Neural cell (in vitro differentiated cells): Measurements from ENCODE around the gene UMODL1. TPM values are rescaled to one million over a fixed set of nuclear protein-coding genes. Genes with fewer than 3 reads are reported as not detected.

Experiments
- H2AFZ ChIP-seq: fragments of 200-600, 300-800 bp; sonication (generic), shearing (Covaris generic); 2 replicates; pipeline ENCODE4 v1.6.0; 2014; ENCODE audit warnings: low read depth, mild to moderate bottlenecking, antibody characterized with exemption, low read length, moderate library complexity
- H3F3A ChIP-seq: fragments of 200-600 bp; shearing (Covaris generic); 2 replicates; pipeline ENCODE4 v1.6.1; 2016; ENCODE audit warnings: mild to moderate bottlenecking, moderate library complexity, mixed read lengths, antibody characterized with exemption, low read length; ENCODE audit not compliant: insufficient read depth, poor library complexity, severe bottlenecking
- H3K27ac ChIP-seq: fragments of 200-600, 300-800 bp; sonication (generic), shearing (Covaris generic); 2 replicates; pipeline ENCODE4 v1.5.1; 2014; ENCODE audit warnings: mild to moderate bottlenecking, low read length, moderate library complexity
- H3K27me3 ChIP-seq: fragments of 300-800, 200-600 bp; sonication (generic), shearing (Covaris generic); 2 replicates; pipeline ENCODE4 v1.6.0; 2014; ENCODE audit warnings: mild to moderate bottlenecking, low read depth, low read length, moderate library complexity; ENCODE audit not compliant: insufficient read depth
- H3K36me3 ChIP-seq: fragments of 300-800, 200-600 bp; sonication (generic), shearing (Covaris generic); 2 replicates; pipeline ENCODE4 v1.5.1; 2014; ENCODE audit warnings: mild to moderate bottlenecking, antibody characterized with exemption, low read length, moderate library complexity; ENCODE audit not compliant: insufficient read depth
- H3K4me2 ChIP-seq: fragments of 300-800, 200-600 bp; sonication (generic), shearing (Covaris generic); 2 replicates; pipeline ENCODE4 v1.6.0; 2014; ENCODE audit warnings: mild to moderate bottlenecking, low read length
- H3K4me3 ChIP-seq: fragments of 300-800, 200-600 bp; sonication (generic), shearing (Covaris generic); 2 replicates; pipeline ENCODE4 v1.5.1; 2014; ENCODE audit warnings: mild to moderate bottlenecking, low read length, moderate library complexity
- H3K79me2 ChIP-seq: fragments of 200-600 bp; shearing (Covaris generic); replicated peaks from 2 replicates; pipeline ENCODE4 v1.6.0; 2014; ENCODE audit warnings: mild to moderate bottlenecking, low read length, moderate library complexity; ENCODE audit not compliant: insufficient read depth
- H3K9ac ChIP-seq: fragments of 300-800, 200-600 bp; sonication (generic), shearing (Covaris generic); 2 replicates; pipeline ENCODE4 v1.6.1; 2016; ENCODE audit warnings: mild to moderate bottlenecking, low read length, mixed read lengths
- H3K9me2 ChIP-seq: fragments of 200-600 bp; shearing (Covaris generic); 2 replicates; pipeline ENCODE4 v1.6.1; 2016; ENCODE audit warnings: mild to moderate bottlenecking, low read length, mixed read lengths; ENCODE audit not compliant: insufficient read depth
- H3K9me3 ChIP-seq: fragments of 200-600, 300-800 bp; sonication (generic), shearing (Covaris generic); 2 replicates; pipeline ENCODE4 v1.6.1; 2016; ENCODE audit warnings: mild to moderate bottlenecking, mixed run types, low read length, moderate library complexity, mixed read lengths
- H4K20me1 ChIP-seq: fragments of 200-600 bp; shearing (Covaris generic); 2 replicates; pipeline ENCODE4 v1.6.1; 2016; ENCODE audit warnings: mild to moderate bottlenecking, mixed run types; ENCODE audit not compliant: insufficient read depth
- CTCF ChIP-seq: fragments of 450-650 bp; IDR thresholded peaks from 2 replicates; pipeline ENCODE4 v1.5.1; 2014; ENCODE audit warnings: antibody characterized with exemption, mild to moderate bottlenecking, moderate library complexity; ENCODE audit not compliant: poor library complexity, severe bottlenecking
- EP300 ChIP-seq: fragments of 450-650 bp; conservative IDR thresholded peaks from 2 replicates; pipeline ENCODE4 v1.6.1; 2014; ENCODE audit warnings: antibody characterized with exemption, mild to moderate bottlenecking, moderate library complexity; ENCODE audit not compliant: poor library complexity, severe bottlenecking
- EZH2 ChIP-seq: fragments of 200-600, 300-800 bp; shearing (Covaris generic), sonication (generic); IDR thresholded peaks from 2 replicates; pipeline ENCODE4 v1.6.1; 2014; ENCODE audit warnings: antibody characterized with exemption, low read length, borderline replicate concordance, mild to moderate bottlenecking; ENCODE audit not compliant: insufficient read depth, poor library complexity, severe bottlenecking
- MXI1 ChIP-seq: fragments of 450-650 bp; conservative IDR thresholded peaks from 2 replicates; pipeline ENCODE4 v1.6.1; 2014; ENCODE audit warnings: antibody characterized with exemption, mild to moderate bottlenecking; ENCODE audit not compliant: poor library complexity, severe bottlenecking
- POLR2AphosphoS5 ChIP-seq: IDR thresholded peaks from 2 replicates; pipeline ENCODE4 v1.6.1; 2012
- RAD21 ChIP-seq: fragments of 450-650 bp; conservative IDR thresholded peaks from 2 replicates; pipeline ENCODE4 v1.6.1; 2014; ENCODE audit warnings: antibody characterized with exemption, mild to moderate bottlenecking, moderate library complexity
- REST ChIP-seq: IDR thresholded peaks from 2 replicates; pipeline ENCODE4 v1.6.1; 2012; ENCODE audit warnings: borderline replicate concordance
- SMC3 ChIP-seq: fragments of 450-650 bp; conservative IDR thresholded peaks from 2 replicates; pipeline ENCODE4 v1.6.1; 2014; ENCODE audit warnings: antibody characterized with exemption, mild to moderate bottlenecking, moderate library complexity; ENCODE audit not compliant: poor library complexity
- TAF1 ChIP-seq: IDR thresholded peaks from 2 replicates; pipeline ENCODE4 v1.6.1; 2012; ENCODE audit warnings: low read depth
- polyA plus RNA-seq: library from polyadenylated mRNA; depleted of rRNA; stranded (reverse); fragments of >200 nt; gene quantifications from 2 replicates; pipeline ENCODE4 v1.2.3, GENCODE V29; 2014

The UMODL1 gene
- polyA plus RNA-seq, 1 donor from 2014 or later, result 0.11 TPM

- Histone ChIP-seq H2AFZ (no peak overlapping the region), H3F3A (no peaks in the 10 kb centered on the region), H3K4me2 (no peak overlapping the region), H3K27ac (no peak overlapping the region), H3K36me3 (no peaks in the 10 kb centered on the region), H3K27me3 (no peaks in the 10 kb centered on the region), H3K9me3 (no peaks in the 10 kb centered on the region), H3K79me2 (no peaks in the 10 kb centered on the region), H3K9ac (no peak overlapping the region), H4K20me1 (no peaks in the 10 kb centered on the region), H3K9me2 (no peaks in the 10 kb centered on the region), H3K4me3 (no peak overlapping the region)
- no peak for TF ChIP-seq CTCF
- TF ChIP-seq MXI1, result no peak
- TF ChIP-seq EP300, result no peak
Measured at GRCh38 chr21:42111811-42112210, 40.7 kb downstream of the UMODL1 start.

GRCh38 chr21:42112238-42112637 is 41.1 kb downstream of the UMODL1 start:
- Histone ChIP-seq H3K27ac (peak overlapping the region; percentile 72), H3K4me2 (no peak overlapping the region), H3F3A (no peaks in the 10 kb centered on the region), H3K36me3 (no peaks in the 10 kb centered on the region), H3K9ac (peak overlapping the region; percentile 27), H3K9me2 (no peaks in the 10 kb centered on the region), H2AFZ (no peak overlapping the region), H3K4me3 (peak overlapping the region; percentile 21), H3K27me3 (no peaks in the 10 kb centered on the region), H3K9me3 (no peaks in the 10 kb centered on the region), H4K20me1 (no peaks in the 10 kb centered on the region), H3K79me2 (no peaks in the 10 kb centered on the region)
- TF ChIP-seq EZH2 (no peak), EP300 (no peak), POLR2AphosphoS5 (no peak), RAD21 (no peak), REST (no peak), SMC3 (no peak)

GRCh38 chr21:42112857-42113256 is 41.7 kb downstream of the UMODL1 start:
- Histone ChIP-seq H3K79me2 (no peaks in the 10 kb centered on the region), H4K20me1 (no peaks in the 10 kb centered on the region), H3K9ac (peak overlapping the region; percentile 27), H3K9me3 (no peaks in the 10 kb centered on the region), H3K9me2 (no peaks in the 10 kb centered on the region), H3F3A (no peaks in the 10 kb centered on the region), H3K4me3 (peak overlapping the region; percentile 21), H2AFZ (no peak overlapping the region), H3K36me3 (no peaks in the 10 kb centered on the region), H3K27ac (peak overlapping the region; percentile 72), H3K27me3 (no peaks in the 10 kb centered on the region), H3K4me2 (no peak overlapping the region)
- TF ChIP-seq MXI1, result no peak
- TF ChIP-seq EZH2, result no peak
- TF ChIP-seq REST, result no peak
- TF ChIP-seq TAF1, result no peak
- no peak for TF ChIP-seq CTCF
- TF ChIP-seq RAD21, result no peak
- peak; percentile 55 for TF ChIP-seq EP300
- no peak for TF ChIP-seq SMC3
- TF ChIP-seq POLR2AphosphoS5, result peak; percentile 52
